EL (cell line): Measurements from ENCODE around the gene ADGRA3.
"Not testable (repeated sequence)": the region's sequence is repeated elsewhere in the genome, so short reads cannot be mapped to it uniquely, and the experiment has no call there.

Experiments used
- DNase-seq: peaks from one replicate; pipeline ENCODE4 v3.0.0-alpha.2; 2016

Gene ADGRA3

GRCh38 chr4:22477136-22477812 is 38.6 kb downstream of the ADGRA3 start:
- DNase-seq, result no peak

DNA sequence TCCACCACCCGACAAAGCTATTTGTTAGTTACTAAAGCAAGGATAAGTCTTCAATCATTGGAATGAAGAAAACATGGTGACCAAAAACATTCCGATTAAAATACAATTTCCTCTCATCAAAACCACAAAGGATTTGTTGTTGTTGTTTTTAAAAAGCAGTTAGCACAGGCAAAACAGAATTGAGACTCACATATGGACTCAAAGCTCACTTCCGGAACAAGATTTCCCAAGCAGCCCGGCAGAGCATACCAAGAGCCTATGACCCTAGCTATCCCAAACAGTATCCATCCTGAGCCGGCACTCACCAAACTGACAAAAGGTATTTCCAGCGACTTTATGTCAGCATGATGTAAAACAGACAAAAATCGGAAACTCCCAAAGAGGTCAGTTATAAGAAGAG is 39.9 kb downstream of the ADGRA3 start:
- DNase-seq, result no peak

DNA sequence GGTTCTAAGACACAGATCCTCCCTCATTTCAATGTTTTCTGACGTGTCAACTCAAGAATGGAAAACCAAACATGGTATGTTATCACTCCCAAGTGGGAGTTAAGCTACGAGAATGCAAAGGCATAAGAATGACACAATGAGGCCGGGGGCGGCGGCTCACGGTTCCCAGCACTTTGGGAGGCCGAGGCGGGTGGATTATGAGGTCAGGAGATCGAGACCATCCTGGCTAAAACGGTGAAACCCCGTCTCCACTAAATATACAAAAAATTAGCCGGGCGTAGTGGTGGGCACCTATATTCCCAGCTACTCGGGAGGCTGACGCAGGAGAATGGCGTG is 40.6 kb downstream of the ADGRA3 start:
- DNase-seq, result not testable (repeated sequence)

DNA sequence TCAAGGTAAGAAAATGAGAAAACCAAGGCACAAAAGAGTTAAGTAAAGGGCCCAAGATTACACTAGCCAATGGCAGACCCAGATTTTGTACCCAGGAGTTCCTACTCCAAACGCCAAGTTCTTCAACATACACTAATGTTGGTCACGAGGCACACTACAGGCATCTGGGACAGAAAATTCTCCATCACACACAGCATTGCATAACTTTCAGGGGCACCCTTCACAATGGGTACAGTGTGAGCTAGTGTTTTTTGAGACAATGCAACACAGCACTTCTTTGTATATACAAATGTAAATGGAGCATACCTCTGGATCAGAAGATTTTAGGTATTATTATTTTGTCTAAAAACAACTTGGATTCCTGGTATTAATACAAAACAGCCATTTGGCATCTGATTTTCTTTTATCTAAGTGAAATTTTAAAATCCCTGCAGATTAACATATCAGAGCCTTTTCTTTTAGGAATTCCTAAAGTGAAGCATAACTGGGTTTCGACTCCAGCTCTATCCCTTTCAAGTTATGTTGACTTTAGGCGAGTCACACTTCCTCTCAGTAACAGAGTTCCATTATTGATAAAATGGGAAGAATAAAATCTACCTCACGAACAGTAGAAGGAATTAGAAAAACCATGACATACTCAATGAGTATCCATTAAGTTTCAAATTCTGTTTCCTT is 41.1 kb downstream of the ADGRA3 start:
- DNase-seq, result peak; percentile 58

- peak; percentile 59 for DNase-seq
Measured at GRCh38 chr4:22473268-22473667, 42.6 kb downstream of the ADGRA3 start.

GRCh38 chr4:22471999-22472461 is 43.8 kb downstream of the ADGRA3 start:
- no peak for DNase-seq

GRCh38 chr4:22471419-22471818 is 44.4 kb downstream of the ADGRA3 start:
- no peak for DNase-seq

DNA sequence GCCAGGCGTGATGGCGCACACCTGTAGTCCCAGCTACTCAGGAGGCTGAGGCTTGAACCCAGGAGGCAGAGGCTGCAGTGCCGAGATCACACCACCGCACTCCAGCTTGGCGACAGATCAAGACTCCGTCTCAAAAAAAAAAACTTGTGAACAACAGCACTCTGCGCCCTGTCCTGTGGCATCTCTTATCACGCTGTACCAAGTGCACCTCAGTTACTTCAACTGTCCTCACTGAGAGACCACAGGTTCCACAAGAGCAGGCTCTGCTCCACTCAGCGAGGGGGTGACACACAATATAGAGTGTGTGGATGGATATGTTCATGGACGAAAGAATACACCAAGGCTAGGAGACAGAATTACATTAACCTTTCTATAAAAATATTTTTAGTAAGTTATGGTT is 49.3 kb downstream of the ADGRA3 start:
- no peak for DNase-seq

DNA sequence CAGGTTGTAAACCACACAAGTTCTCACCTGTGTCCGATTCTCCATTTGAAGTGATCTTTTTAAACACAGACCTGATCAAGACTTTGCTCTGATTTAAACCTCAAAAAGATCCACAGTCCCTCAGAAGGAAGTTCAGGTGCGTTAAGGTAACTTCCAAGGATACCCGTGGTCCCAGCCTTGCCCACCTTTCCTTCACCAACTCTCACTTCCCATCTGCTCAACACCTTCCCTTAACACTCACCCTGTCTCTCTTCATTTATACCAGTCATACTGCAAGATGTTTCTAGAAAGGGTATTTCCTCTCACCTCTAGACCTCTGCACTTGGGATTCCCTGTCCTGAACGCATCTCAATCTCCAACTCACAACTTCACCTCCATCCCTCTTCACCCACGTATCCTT is 49.9 kb downstream of the ADGRA3 start:
- DNase-seq, result no peak

GRCh38 chr4:22465349-22465748 is 50.5 kb downstream of the ADGRA3 start:
- DNase-seq, result no peak

DNA sequence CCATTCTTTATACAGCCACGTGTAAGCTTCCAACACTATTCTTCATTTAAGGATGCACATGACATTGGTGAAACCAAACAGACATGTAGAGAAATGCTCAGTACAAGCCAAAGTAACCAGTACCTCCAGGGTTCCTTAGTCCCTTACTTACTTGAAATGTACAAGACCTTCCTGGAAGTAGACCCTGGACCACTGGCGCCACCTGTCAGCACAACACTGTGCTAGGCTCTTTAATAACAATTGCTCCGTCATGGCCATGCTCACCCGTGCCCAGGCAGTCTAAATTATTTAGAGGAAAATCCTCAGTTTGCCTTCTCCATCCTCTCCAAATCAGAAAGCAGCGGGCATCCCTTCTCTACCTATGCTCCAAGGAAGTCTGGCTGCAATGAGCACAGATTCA is 52.7 kb downstream of the ADGRA3 start:
- no peak for DNase-seq

DNA sequence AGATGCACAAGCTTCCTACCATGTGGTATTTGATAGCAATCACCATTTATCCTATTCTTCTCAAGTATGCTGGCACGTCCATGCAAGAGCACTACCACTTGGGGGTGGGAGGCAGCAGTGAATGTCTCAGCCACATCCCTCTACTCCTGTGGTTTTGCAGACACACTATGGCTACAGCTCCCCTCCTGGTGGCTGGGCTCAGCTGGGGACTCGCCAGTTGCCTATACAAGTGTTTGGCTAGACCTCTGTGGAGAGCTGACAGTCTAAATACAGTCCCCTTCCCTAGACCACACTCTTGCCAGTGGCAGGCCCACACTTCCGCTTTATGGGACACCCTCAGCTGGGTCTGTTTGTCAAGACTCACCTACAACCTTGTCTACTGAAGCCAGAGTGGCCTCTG is 53.2 kb downstream of the ADGRA3 start:
- DNase-seq, result no peak

- DNase-seq, result no peak
Measured at GRCh38 chr4:22460266-22460665, 55.6 kb downstream of the ADGRA3 start.

DNA sequence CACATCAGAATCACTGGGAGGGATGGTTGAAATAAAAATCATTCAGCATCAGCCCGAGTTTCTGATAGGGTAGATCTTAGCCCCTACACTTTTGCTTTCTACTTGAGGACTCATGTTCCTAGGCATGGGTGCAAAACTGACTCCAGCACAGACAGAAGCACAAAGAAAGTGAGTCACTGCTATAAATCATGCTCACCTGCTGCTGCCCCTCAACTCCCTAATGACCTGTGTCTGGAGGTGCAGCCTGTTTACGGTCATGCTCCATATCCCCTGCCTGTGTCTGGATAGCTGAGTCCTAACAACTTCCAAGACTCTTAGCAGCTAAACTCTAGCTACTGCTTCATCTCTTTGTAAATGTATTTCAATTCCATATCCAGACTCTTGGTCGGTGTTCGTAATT is 57.8 kb downstream of the ADGRA3 start:
- no peak for DNase-seq

- DNase-seq, result no peak
Measured at GRCh38 chr4:22457348-22457747, 58.5 kb downstream of the ADGRA3 start.

DNA sequence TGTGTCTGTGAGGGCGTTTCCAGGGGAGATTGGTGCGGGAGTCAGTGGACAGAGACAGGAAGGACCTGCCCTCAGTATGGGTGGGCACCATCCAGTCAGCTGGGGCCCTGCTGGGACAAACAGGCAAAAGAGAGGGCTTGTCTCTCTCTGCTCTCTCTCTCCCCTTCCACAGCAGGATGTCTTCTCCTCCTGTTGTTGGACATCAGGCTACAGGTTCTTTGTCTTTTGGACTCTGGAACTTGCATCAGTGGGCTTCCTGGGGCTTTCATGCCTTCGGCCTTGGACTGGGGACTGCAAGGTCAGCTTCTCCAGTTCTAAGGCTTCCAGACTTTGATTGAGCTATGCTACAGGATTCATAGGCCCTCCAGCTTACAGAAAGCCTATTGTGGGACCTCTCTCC is 59.6 kb downstream of the ADGRA3 start:
- DNase-seq, result no peak

GRCh38 chr4:22454955-22455354 is 60.9 kb downstream of the ADGRA3 start:
- no peak for DNase-seq

DNA sequence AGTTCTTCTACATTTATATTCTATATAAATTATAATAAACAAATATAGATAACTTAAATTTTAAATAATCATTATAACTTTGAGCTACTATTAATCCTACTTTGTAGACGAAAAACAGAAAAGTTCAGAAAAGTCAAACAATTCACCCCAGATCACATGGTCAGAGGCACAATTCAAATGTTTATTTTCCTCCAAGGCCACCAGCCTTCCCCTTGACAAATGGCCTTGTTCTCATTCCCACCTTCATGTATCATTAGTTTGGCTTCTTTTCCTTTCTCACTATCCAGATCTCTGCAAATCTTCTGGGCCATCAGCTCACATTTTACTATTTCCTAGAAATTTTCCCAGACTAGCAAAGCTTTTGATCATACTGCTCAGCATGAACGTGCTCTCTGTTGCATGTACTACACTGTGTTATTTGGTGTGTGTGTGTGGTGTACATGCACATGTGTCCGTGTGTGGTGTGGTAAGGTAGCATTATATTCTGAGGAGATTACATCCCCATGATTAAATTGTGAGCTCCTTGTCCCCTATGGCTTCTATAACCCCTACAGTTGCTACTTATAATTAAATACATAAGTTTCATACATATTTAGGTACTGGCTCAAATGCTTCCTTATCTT is 61.5 kb downstream of the ADGRA3 start:
- no peak for DNase-seq

GRCh38 chr4:22444813-22445212 is 71.1 kb downstream of the ADGRA3 start:
- DNase-seq, result no peak

DNA sequence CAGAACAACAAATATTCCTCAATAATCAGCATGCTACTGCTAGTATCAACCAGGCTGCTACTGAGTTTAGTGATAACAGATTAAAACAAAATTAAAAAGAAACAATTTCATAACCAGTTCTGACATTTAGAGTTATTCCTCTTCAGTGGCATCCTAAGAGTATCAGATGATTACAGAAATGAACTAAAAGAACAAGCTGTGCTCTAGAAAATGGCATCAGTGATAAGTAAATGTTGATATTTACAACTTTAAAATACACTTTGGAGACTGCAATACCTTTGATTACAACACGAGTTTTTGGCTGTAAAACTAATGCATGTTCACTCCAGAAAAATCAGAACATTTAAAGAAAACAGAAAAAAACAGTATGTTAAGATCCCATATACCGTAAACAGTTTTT is 72.9 kb downstream of the ADGRA3 start:
- DNase-seq, result no peak

DNA sequence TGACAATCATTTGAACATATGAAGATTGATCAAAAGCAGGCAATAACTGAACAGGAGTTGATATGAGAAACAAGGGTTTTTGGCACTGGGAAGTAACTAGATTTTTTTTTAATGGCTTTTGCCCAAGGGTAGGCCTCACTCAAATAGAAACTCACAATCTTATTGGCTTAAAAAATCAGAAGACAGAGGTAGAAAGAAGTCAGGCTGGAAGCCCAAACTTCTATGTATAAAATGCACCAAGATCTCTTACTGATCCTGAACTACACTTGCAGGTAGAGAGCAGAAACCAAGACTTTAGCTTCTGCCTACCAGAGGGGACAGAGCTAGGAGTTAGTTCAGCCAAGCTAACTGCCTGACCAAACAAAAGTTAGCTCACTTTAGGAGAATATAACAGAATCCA is 74.9 kb downstream of the ADGRA3 start:
- DNase-seq, result no peak

DNA sequence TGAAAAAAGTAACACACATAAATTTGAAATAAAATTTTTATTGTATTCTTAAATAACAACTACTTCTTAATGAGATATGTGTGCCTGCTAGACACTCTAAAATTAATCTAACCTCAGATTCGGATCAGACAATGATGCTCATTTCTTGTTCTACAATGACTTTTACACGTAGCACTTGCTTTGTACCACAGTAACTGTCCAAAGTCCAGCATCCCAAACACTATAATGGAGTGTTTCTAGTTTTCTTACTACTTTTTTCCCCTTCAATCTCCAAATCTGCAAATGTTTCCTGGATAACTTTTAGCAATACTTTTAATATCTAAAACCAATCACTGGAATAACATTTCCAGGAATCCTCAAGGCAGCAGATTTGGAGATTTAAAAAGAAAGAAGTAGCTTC is 75.9 kb downstream of the ADGRA3 start:
- DNase-seq, result no peak

- DNase-seq, result no peak
Measured at GRCh38 chr4:22435652-22436051, 80.2 kb downstream of the ADGRA3 start.

- peak; percentile 32 for DNase-seq
Measured at GRCh38 chr4:22434895-22435294, 81.0 kb downstream of the ADGRA3 start.

DNA sequence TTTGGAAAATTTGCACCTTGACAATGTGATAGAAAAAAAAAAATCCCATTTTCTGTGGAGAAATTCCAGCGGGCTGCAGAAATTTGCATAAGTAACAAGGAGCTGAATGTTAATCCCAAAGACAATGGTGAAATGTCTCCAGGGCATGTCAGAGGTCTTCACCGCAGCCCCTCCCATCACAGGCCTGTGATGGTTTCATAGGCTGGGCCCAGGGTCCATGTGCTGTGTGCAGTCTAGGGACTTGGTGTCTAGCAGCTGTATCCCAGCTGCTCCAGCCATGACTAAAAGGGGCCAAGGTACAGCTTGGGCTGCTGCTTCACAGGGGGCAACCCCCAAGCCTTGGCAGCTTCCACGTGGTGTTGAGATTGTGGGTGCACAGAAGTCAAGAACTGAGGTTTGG is 85.2 kb downstream of the ADGRA3 start:
- no peak for DNase-seq
